Activated CD4-positive, alpha-beta T cell treated with anti-CD3 and anti-CD28 coated beads, Interleukin-2, amount 10 ng/mL, durations not matched to agents 24 days and 14 days (primary cell): ENCODE measurements around the gene HIPK4. TPM values are rescaled to one million over a fixed set of nuclear protein-coding genes. Genes with fewer than 3 reads are reported as not detected.

Source experiments
- DNase-seq: peaks from one replicate; pipeline ENCODE4 v3.0.0; 2022
- H3K27ac Mint-ChIP-seq: one replicate; pipeline ENCODE4 v1.8.0; 2022; ENCODE audit warnings: mild to moderate bottlenecking, mixed read lengths
- H3K27me3 Mint-ChIP-seq: one replicate; pipeline ENCODE4 v1.8.0; 2022; ENCODE audit warnings: mixed read lengths
- H3K36me3 Mint-ChIP-seq: one replicate; pipeline ENCODE4 v1.8.0; 2022; ENCODE audit warnings: low read depth, mild to moderate bottlenecking, mixed read lengths
- H3K4me1 Mint-ChIP-seq: one replicate; pipeline ENCODE4 v1.8.0; 2021; ENCODE audit warnings: mixed read lengths
- H3K4me3 Mint-ChIP-seq: one replicate; pipeline ENCODE4 v1.8.0; 2022; ENCODE audit warnings: mild to moderate bottlenecking, moderate library complexity, mixed read lengths
- H3K9me3 Mint-ChIP-seq: one replicate; pipeline ENCODE4 v1.8.0; 2021; ENCODE audit warnings: mixed read lengths
- intact Hi-C: fragments of 100-400 bp; cut with micrococcal nuclease; formaldehyde crosslinking; loops from one replicate; pipeline ENCODE4 v1.15.1; 2023
- total RNA-seq: library from RNA; stranded (reverse); gene quantifications from 2 replicates; pipeline ENCODE4 v1.2.3, GENCODE V29; 2022

Gene HIPK4
- total RNA-seq, 1 donor from 2014 or later = not detected

DNA sequence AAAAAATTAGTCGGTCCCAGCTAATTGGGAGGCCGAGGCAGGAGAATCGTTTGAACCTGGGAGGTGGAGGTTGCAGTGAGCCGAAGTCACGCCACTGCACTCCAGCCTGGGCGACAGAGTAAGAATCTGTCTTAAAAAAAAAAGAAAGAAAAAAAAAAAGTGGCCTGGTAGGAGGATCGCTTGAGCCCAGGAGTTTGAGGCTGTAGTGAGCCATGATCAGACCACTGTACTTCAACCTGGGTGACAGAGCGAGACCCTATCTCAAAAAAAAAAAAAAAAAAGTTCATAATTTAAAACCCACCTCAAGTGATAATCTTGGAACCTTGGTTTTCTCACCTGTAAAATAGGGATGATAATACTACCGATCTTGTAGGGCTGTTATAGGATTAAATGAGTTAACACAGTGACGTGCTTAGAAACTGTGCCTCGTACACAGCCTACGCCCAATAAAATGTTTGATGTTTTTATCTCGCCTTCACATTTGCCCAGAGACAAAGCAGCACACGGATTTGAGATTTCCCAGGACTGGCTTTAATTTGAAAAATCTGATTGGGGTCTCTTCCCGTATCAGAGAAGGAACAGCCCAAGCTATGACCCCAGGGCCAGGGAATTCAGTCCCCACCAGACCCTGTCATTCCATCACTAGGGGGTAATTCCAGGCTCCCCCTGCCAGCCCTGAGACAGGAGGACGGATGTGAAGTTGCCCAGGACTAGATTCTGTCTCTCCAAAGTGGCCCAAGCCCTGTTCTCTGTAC, 32.2 kb upstream of the HIPK4 start:
- Mint-ChIP-seq H3K4me1 (peaks cover 45% of the 10 kb centered on the region), H3K4me3 (peak overlapping the region; percentile 83), H3K27me3 (peaks cover 2% of the 10 kb centered on the region), H3K9me3 (no peaks in the 10 kb centered on the region), H3K27ac (peak overlapping the region; percentile 88), H3K36me3 (peaks cover 17% of the 10 kb centered on the region)
- no peak for DNase-seq
- intact Hi-C loops = loop anchor here (1.0 to 10.0 kb wide), 6 partner anchors 21 to 843 kb away; partner anchors contain the start of genes COQ8B, HNRNPUL1, ITPKC and LTBP4

DNA sequence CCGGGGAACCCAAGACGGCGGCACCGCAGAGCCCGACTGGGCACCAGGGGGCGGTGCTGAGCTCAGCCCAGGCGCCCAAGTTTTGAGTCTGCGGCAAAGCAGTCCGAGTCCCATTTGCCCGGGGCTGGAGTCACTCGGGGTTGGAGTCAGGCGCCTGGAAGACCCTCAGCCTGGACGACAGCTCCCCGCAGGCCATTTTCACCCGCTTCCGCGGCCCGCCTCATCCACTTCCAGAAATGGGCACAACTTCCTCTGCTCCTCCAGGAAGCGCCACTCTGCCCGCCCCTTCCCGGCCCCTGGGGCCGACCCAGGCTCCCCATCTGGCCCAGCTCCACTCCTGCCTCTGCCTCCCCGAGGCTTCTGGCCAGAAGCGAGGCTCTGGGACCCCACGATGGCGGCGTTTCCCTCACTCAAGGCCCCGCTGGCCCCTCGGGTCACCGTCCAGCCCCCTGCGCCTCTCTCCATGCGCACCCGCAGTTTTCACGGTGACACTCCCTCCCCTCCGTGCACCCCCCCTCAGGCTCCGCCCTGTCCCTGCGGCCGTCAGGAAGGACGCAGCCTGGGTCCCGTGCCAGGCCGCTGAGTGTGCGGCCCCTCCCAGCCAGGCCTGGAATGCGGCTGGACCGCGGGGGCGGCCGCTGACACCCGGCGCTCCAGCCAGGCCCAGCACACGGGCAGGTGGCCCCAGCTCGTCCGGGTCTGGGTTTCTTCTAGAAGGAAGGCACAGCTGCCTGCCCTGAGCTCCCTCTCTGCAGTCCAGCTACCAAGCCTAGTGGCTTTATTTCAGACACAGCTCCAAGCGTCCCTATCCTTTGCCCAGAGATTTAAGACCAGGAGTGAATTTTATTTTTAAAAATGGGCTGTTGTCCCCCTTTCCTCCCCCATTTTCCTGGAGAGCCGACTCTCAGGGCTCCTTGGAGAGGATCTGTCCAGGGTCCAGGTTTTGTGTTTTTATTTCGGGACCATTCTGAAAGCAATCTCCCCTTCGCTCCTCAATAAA, 31.1 kb upstream of the HIPK4 start:
- peak; percentile 94 for DNase-seq
- H3K4me3 Mint-ChIP-seq = peak overlapping the region; percentile 83
- H3K27ac Mint-ChIP-seq = peak overlapping the region; percentile 88
- peaks cover 46% of the 10 kb centered on the region for H3K4me1 Mint-ChIP-seq
- peaks cover 17% of the 10 kb centered on the region for H3K36me3 Mint-ChIP-seq
- intact Hi-C loops = loop anchor here (1.0 to 10.0 kb wide), 7 partner anchors 22 to 844 kb away; partner anchors contain the start of genes BLVRB, COQ8B, HNRNPUL1 and ITPKC
- H3K27me3 Mint-ChIP-seq = peaks cover 2% of the 10 kb centered on the region
- H3K9me3 Mint-ChIP-seq = no peaks in the 10 kb centered on the region

DNA sequence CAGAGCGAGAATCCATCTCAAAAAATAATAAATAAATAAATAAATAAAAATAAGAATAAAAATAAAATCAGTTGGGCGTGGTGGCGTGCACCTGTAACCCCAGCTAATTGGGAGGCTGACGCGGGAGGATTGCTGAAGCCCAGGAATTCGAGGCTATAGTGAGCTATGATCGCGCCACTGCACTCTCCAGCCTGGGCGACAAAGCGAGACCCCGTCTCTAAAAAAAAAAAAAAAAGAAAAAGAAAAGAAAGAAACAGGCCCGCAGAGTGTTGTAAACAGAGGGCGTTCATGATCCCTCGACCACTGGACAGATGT, 30.4 kb upstream of the HIPK4 start:
- no peaks in the 10 kb centered on the region for H3K9me3 Mint-ChIP-seq
- peaks cover 45% of the 10 kb centered on the region for H3K4me1 Mint-ChIP-seq
- DNase-seq = no peak
- H3K4me3 Mint-ChIP-seq = peak overlapping the region; percentile 83
- peaks cover 17% of the 10 kb centered on the region for H3K36me3 Mint-ChIP-seq
- no peaks in the 10 kb centered on the region for H3K27me3 Mint-ChIP-seq
- intact Hi-C loops = loop anchor here (1.0 to 10.0 kb wide), 6 partner anchors 45 to 844 kb away; partner anchors contain the start of genes BLVRB, COQ8B, HNRNPUL1 and ITPKC
- peak overlapping the region; percentile 83 for H3K27ac Mint-ChIP-seq

DNA sequence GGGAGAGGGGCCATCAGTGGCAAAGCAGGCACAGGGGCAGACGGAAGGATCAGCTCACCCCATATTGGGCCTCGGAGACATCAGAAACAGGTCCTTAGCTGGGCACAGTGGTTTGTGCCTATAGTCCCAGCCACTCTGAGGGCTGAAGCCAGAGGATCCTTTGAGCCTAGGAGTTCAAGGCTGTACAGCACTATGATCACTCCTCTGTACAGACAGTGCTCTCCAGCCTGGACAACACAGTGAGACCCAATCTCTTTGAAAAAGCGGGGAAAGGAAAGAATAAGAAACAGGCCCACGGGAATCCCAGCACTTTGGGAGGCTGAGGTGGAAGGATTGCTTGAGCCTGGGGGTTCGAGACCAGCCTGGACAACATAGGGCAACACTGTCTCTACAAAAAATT, 29.8 kb upstream of the HIPK4 start:
- DNase-seq = no peak
- Mint-ChIP-seq H3K27ac (peak overlapping the region; percentile 21), H3K4me1 (peaks cover 43% of the 10 kb centered on the region), H3K36me3 (peaks cover 14% of the 10 kb centered on the region), H3K27me3 (no peaks in the 10 kb centered on the region), H3K4me3 (peak overlapping the region; percentile 46), H3K9me3 (no peaks in the 10 kb centered on the region)
- intact Hi-C loops = loop anchor here (1.0 to 10.0 kb wide), 6 partner anchors 46 to 845 kb away; partner anchors contain the start of genes BLVRB, COQ8B, HNRNPUL1 and ITPKC

DNA sequence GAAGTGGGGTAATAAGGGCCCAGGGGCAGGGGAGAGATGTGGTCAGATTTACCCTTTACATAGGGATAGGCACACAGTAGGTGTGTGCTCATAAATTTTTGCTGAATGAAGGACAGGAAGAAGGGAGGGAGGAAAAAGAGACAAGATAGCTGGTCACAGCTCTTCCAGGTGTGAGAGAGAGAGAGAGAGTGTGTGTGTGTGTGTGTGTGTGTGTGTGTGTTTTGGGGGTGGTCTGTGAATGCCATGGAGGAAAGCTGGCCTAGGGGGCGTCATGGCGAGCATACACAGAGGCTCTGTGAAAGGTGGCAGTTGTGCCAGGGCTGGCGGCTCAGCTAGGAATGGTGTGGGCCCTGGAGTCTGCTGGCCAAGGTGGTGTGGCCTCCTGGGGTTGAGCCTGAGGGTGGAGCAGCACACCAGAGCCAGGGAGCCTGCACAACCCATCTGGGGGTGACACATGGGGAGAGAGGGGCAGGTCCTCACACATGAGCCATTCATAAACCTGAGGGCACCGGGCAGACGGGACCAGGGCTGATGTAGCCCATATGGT, 29.2 kb upstream of the HIPK4 start:
- Mint-ChIP-seq H3K4me1 (peaks cover 39% of the 10 kb centered on the region), H3K9me3 (no peaks in the 10 kb centered on the region), H3K27me3 (no peaks in the 10 kb centered on the region), H3K36me3 (peaks cover 10% of the 10 kb centered on the region), H3K27ac (peak overlapping the region; percentile 58), H3K4me3 (peak overlapping the region; percentile 12)
- DNase-seq = no peak
- intact Hi-C loops = no loop called here

DNA sequence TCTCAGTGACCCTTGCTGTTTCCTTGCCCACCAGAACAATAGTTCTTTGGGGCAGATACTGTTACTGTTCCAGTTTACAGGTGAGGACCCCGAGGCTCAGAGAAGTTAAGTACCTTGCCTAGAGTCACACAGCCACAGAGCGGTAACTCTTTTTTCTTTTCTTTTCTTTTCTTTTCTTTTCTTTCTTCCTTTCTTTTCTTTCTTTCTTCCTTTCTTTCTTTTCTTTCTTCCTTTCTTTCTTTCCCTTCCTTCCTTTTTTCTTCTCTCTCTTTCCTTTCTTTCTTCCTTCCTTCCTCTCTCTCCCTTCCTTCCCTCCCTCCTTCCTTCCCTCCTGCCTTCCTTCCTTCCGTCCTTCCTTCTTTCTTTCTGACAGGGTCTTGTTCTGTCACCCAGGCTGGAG, 28.1 kb upstream of the HIPK4 start:
- H3K27ac Mint-ChIP-seq = peak overlapping the region; percentile 27
- no peaks in the 10 kb centered on the region for H3K9me3 Mint-ChIP-seq
- no peak for DNase-seq
- H3K36me3 Mint-ChIP-seq = peaks cover 8% of the 10 kb centered on the region
- no peak overlapping the region for H3K4me3 Mint-ChIP-seq
- no peaks in the 10 kb centered on the region for H3K27me3 Mint-ChIP-seq
- peaks cover 40% of the 10 kb centered on the region for H3K4me1 Mint-ChIP-seq
- intact Hi-C loops = no loop called here

DNA sequence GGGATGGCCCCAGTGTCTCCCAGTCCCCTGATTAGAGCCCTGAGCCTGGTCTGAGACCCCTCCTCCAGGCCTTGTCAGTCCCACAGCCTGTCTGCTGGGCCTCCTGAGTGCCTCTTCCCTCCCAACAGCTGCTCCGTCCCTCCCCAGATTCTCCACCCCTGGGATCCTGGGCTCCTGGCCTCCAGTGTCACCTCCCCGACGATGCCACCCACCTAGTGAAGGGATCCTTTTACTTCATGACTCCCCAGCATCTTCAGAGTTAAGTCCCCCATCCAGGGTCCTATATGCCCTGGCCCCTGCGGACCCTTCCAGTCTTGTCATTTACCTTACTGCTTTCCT, 27.6 kb upstream of the HIPK4 start:
- H3K4me3 Mint-ChIP-seq = no peak overlapping the region
- no peak overlapping the region for H3K27ac Mint-ChIP-seq
- H3K36me3 Mint-ChIP-seq = peaks cover 8% of the 10 kb centered on the region
- intact Hi-C loops = no loop called here
- no peak for DNase-seq
- peaks cover 39% of the 10 kb centered on the region for H3K4me1 Mint-ChIP-seq
- H3K9me3 Mint-ChIP-seq = no peaks in the 10 kb centered on the region
- H3K27me3 Mint-ChIP-seq = no peaks in the 10 kb centered on the region

DNA sequence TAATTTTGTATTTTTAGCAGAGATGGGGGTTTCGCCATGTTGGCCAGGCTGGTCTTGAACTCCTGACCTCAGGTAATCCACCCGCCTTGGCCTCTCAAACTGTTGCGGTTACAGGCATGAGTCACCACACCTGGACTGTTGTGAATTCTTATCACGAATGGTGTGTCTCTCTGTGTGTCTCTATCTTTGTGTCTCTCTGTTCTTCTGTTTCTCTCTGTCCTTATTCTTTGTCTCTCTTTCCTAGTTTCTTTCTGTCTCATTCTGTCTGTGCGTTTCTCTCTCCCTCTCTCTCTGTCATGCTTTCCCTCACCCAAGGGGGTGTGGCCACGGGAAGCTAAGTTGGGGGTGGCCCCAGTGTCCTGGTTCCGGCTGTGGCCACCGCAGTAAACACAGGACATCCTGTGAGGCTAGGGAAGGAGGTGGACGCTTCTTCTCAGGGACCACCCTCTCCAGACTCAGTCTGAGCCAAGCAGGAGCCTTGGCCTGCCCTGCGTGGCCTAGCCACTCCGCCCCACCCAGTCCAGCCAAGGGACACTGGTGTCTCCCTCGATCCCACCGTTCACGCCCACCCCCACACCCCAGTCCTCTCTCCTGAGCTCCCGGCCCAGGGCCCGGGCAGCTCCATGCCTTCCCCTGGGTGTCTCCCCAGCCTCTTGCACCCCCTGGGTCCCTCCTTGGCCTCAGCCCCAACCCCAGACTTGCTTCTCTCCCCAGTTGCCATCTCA, 27.1 kb upstream of the HIPK4 start:
- peaks cover 4% of the 10 kb centered on the region for H3K36me3 Mint-ChIP-seq
- H3K4me3 Mint-ChIP-seq = peak overlapping the region; percentile 18
- no peaks in the 10 kb centered on the region for H3K27me3 Mint-ChIP-seq
- DNase-seq = peak; percentile 70
- intact Hi-C loops = no loop called here
- peaks cover 34% of the 10 kb centered on the region for H3K4me1 Mint-ChIP-seq
- H3K27ac Mint-ChIP-seq = peak overlapping the region; percentile 14
- no peaks in the 10 kb centered on the region for H3K9me3 Mint-ChIP-seq

DNA sequence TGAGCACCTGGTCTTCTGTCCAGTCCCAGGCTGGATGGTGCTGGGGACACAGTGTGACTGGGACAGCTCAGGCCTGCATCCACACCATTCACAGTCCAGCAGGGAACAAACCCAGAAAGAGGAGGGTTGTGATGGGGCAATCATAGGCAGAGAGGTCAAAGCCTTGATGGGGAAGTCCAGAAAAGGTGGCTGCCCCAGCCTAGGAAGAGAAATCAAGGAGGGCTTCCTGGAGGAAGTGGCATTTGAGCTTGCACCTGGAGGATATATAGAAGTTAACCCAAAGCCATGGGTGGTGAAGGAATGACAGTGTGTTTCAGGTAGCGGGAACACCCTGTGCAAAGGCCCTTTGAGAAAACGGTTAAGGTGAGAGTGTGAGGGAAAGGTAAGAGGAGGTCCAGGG, 25.8 kb upstream of the HIPK4 start:
- Mint-ChIP-seq H3K27ac (no peak overlapping the region), H3K4me3 (no peak overlapping the region)
- intact Hi-C loops = no loop called here

DNA sequence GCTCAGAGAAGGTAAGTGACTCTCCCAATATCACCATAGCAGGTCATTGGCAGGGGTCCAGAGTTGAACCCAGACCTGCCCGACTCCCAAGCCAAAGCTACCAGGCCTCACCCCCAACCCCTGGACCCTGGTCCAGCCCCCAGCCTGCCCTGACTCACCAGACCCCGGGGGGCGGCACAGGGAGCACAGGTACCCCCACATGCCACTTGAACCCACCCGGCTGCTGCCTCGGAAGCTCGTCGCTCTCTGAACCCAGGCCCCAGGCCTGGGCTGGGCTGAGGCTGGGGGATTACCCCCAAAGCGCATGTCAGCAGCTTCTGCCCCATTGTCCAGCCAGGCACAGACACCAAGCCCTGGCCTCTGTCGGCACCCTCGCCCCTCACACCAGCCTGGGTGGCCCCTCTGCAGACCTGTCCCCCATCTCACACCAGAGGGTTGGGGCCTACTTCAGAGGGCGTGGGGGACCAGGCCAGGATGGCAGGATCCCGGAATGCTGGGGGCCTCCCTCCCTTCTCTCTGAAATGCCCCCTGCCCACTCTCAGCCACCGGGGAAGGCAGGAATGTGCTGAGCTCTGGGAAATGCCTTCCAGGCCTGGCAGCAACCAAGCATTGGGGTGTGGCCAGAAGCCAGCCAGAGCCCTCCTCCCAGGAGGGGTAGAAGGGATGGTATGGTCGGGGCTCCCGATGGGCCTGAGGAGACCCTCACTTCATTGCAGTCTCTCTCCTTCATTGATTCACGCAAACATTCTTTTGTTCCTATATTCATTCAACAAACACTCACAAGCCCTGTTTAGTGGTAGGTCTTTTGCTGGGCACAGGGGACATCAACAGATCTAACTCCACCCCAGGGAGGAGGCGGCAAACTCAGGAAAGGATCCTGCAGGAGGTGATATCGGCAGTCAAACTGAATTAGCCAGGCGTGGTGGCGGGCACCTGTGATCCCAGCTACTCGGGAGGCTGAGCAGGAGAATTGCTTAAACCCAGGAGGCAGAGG, 24.9 kb upstream of the HIPK4 start:
- H3K27ac Mint-ChIP-seq = no peak overlapping the region

More for the DNA sequence above, 25.8 kb upstream of the HIPK4 start:
- no peaks in the 10 kb centered on the region for H3K9me3 Mint-ChIP-seq
- H3K36me3 Mint-ChIP-seq = no peaks in the 10 kb centered on the region
- H3K4me1 Mint-ChIP-seq = peaks cover 31% of the 10 kb centered on the region
- no peaks in the 10 kb centered on the region for H3K27me3 Mint-ChIP-seq
- DNase-seq = no peak

DNA sequence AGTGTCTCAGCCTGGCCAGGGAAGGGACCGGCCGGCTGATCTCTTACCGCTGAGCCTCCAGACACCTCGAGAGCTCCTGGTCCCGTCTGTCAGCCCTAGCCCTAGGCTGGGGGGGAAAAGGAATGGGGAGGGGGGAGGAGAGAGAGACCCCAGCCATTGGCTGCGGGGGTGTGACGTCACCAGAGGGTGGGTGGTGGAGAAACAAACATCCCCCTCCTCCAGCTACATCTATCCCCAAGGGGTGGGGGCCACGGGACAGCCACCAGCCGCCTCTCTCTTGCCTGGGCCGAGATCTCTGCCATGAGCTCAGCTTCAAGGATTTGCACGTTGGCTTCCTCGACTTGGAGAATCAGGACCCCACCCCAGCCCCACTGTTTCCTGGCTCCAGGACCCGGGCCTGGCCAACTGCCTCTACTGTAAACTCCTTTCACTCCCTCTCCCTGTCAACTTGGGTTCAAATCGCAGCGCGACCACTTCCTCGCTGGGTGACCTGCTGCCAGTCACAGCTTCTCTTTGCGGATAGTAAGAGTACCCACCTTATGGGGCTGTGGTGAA, 23.4 kb upstream of the HIPK4 start, which contains the start of gene PRX:
Gene PRX (minus strand): TSS at position 88 of the 555 bp plus-strand sequence. CDS start 5,446 bp downstream, outside the sequence.
- Mint-ChIP-seq H3K36me3 (no peaks in the 10 kb centered on the region), H3K4me1 (peaks cover 21% of the 10 kb centered on the region), H3K4me3 (no peak within 1 kb of the TSS), H3K27me3 (no peaks in the 10 kb centered on the region), H3K9me3 (no peaks in the 10 kb centered on the region), H3K27ac (no peak within 1 kb of the TSS)
- intact Hi-C loops = no loop called here
- DNase-seq = no peak

More for the DNA sequence above, 24.9 kb upstream of the HIPK4 start:
- no peaks in the 10 kb centered on the region for H3K9me3 Mint-ChIP-seq
- peaks cover 30% of the 10 kb centered on the region for H3K4me1 Mint-ChIP-seq
- no peak overlapping the region for H3K4me3 Mint-ChIP-seq
- H3K27me3 Mint-ChIP-seq = no peaks in the 10 kb centered on the region
- no peaks in the 10 kb centered on the region for H3K36me3 Mint-ChIP-seq
- intact Hi-C loops = no loop called here
- no peak for DNase-seq

DNA sequence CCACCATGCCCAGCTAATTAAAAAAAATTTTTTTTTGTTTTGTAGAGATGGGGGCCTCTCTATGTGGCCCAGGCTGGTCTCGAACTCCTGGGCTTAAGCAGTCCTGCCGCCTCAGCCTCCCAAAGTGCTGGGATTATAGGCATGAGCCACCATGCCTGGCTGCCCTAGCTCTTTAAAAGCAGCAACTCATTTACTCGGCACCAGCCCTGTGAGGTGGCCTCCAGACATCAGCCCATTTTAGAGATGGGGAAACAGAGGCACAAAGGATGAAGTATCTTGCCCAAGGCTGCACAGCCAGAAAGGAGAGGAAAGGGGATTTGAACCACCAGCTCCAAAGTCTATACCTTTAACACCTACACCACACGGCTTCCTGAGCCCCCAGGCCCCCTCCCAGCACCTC, 22.9 kb upstream of the HIPK4 start:
- no peak for DNase-seq
- Mint-ChIP-seq H3K36me3 (no peaks in the 10 kb centered on the region), H3K27me3 (no peaks in the 10 kb centered on the region), H3K27ac (no peak overlapping the region), H3K4me3 (no peak overlapping the region), H3K9me3 (no peaks in the 10 kb centered on the region), H3K4me1 (peaks cover 19% of the 10 kb centered on the region)
- intact Hi-C loops = no loop called here
